C4-2B (cell line): ENCODE measurements around the gene PEMT.

Experiments used
- CTCF ChIP-seq: fragments of 450-650 bp; conservative IDR thresholded peaks from 2 replicates; pipeline ENCODE4 v1.5.1; 2017; ENCODE audit warnings: mild to moderate bottlenecking
- ZFX ChIP-seq: fragments of 450-650 bp; IDR thresholded peaks from 2 replicates; pipeline ENCODE4 v1.6.1; 2017

GRCh38 chr17:17595755-17596154, 4.2 kb upstream of the PEMT start:
- no peak for TF ChIP-seq CTCF
- no peak for TF ChIP-seq ZFX
